ENCODE measurements around the gene PPP3CA. TPM values are rescaled to one million over a fixed set of nuclear protein-coding genes. Genes with fewer than 3 reads are reported as not detected.

The PPP3CA gene
- total RNA-seq, 1 donor, result 64.4 TPM

DNA sequence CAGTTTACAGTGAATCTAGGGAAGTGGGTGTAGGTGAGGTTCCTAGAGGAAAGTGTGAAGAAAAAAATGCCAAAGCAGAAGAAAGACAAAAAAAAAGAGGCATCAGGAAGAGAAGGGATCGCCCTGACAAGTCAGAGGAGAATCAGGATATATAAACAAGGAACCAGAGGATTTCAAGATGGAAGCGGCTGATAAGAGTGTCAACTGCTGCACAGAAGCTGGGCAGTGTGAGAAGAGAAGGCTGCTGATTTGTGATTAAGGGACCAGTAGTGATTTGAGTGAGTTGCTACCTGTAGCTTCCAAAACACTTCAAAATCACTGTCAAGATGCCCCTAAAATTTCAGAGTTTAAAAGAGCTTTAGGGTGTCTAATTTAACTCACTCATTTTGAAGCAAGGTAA lies 258.2 kb downstream of the PPP3CA start:
- TF ChIP-seq, protein P1, sequence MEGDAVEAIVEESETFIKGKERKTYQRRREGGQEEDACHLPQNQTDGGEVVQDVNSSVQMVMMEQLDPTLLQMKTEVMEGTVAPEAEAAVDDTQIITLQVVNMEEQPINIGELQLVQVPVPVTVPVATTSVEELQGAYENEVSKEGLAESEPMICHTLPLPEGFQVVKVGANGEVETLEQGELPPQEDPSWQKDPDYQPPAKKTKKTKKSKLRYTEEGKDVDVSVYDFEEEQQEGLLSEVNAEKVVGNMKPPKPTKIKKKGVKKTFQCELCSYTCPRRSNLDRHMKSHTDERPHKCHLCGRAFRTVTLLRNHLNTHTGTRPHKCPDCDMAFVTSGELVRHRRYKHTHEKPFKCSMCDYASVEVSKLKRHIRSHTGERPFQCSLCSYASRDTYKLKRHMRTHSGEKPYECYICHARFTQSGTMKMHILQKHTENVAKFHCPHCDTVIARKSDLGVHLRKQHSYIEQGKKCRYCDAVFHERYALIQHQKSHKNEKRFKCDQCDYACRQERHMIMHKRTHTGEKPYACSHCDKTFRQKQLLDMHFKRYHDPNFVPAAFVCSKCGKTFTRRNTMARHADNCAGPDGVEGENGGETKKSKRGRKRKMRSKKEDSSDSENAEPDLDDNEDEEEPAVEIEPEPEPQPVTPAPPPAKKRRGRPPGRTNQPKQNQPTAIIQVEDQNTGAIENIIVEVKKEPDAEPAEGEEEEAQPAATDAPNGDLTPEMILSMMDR (IDR thresholded peaks at IDR 0.05; ENCODE audit: insufficient read depth, low read length), result no peak
- DNase-seq (ENCODE audit: low read depth), result no peak
- H3K4me3 ChIP-seq (ENCODE audit: low read depth, low read length), result no peak overlapping the region

DNA sequence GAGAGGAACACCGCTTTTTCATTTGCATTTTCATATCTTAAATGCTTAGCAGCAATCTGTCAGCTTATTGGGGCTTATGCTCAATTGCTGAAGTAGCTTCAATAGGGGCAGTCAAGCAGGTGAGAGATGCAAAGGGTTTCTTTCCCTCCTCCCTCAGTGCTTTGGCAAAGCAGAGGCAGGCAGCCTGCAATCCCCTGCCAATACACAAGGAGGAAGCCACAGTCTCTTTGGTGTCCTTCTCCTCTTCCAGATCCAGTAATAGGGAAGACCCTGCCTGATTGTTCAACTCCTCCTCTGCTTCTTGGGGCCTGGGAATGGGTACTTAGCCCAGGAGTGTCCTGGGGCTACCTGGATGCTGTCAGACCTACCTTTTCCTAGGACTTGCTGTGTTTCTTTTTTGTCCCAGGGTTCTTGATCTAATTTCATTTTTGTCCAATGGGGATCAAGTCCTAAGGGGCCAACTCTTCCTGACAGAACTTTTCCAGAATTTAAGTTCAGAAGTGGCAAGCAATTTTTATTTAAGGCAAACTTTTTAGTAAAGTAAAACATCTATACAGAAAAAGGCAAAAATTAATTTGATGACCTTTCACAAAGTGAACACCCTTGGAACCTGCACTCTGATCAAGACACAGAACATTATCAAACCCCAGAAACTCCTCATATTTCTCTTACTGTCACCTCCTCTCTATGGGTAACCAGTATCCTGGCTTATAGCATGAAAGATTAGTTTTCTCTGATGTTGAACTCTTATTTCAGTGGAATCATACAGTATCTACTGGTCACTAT lies 260.3 kb downstream of the PPP3CA start:
- no peak overlapping the region for H3K4me3 ChIP-seq (ENCODE audit: low read depth, low read length)
- no peak for DNase-seq (ENCODE audit: low read depth)
- TF ChIP-seq, protein P1 (IDR thresholded peaks at IDR 0.05; ENCODE audit: insufficient read depth, low read length), result no peak

GRCh38 chr4:101083131-101083530 lies 264.2 kb downstream of the PPP3CA start:
- DNase-seq (ENCODE audit: low read depth), result no peak
- no peak overlapping the region for H3K4me3 ChIP-seq (ENCODE audit: low read depth, low read length)
- TF ChIP-seq, protein P1 (IDR thresholded peaks at IDR 0.05; ENCODE audit: insufficient read depth, low read length), result no peak

GRCh38 chr4:101081695-101082369 lies 265.5 kb downstream of the PPP3CA start:
- TF ChIP-seq, protein P1 (IDR thresholded peaks at IDR 0.05; ENCODE audit: insufficient read depth, low read length), result no peak
- DNase-seq (ENCODE audit: low read depth), result no peak
- H3K4me3 ChIP-seq (ENCODE audit: low read depth, low read length), result no peak overlapping the region

GRCh38 chr4:101081166-101081565 lies 266.2 kb downstream of the PPP3CA start:
- TF ChIP-seq, protein P1 (IDR thresholded peaks at IDR 0.05; ENCODE audit: insufficient read depth, low read length), result no peak
- H3K4me3 ChIP-seq (ENCODE audit: low read depth, low read length), result no peak overlapping the region
- DNase-seq (ENCODE audit: low read depth), result no peak

DNA sequence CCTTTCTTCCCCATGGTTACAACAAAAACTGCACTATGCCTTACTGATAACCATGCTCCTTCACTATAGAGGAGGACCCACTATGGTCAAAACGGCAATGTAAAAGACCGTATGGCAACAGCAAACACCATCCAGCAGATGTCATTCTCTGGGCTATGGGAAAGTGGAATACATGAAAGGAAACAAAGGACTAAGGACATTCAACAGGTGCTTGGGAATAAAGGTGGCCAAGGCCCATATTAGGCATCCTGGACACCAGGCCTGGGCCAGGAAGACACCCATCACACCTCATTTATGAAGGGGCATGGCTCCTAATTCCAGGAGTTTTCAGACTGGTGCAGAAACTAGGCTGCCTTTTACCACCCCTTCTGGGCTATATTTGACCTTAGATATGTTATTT lies 268.4 kb downstream of the PPP3CA start:
- TF ChIP-seq, protein P1 (IDR thresholded peaks at IDR 0.05; ENCODE audit: insufficient read depth, low read length), result no peak
- no peak overlapping the region for H3K4me3 ChIP-seq (ENCODE audit: low read depth, low read length)
- no peak for DNase-seq (ENCODE audit: low read depth)

All from fibroblast of the aortic adventitia (primary cell).